B cell (primary cell): ENCODE data around the gene ZNF331. TPM values are rescaled to one million over a fixed set of nuclear protein-coding genes. Genes with fewer than 3 reads are reported as not detected.

Experiments used
- ATAC-seq: fragments of 200-7000 bp; cut with Tn5 transposase; one replicate; pipeline ENCODE4 v1.10.0; 2021; ENCODE audit warnings: low read depth, mild to moderate bottlenecking, moderate number of reproducible peaks, moderate library complexity
- CTCF ChIA-PET: fragments of 350-600 bp; sonication (Branson Sonifier 250); formaldehyde crosslinking; loops from one replicate; lab custom pipeline; 2021; ENCODE audit warnings: antibody characterized with exemption, inconsistent platforms; lab: Charles Lee
- POLR2A ChIA-PET: fragments of 350-600 bp; sonication (Branson Sonifier 250); formaldehyde crosslinking; loops from one replicate; lab custom pipeline; 2021; ENCODE audit warnings: antibody characterized with exemption; lab: Charles Lee
- DNase-seq: peaks from one replicate; pipeline ENCODE4 v3.0.0; 2013
- H2AFZ ChIP-seq: 2 replicates; pipeline ENCODE4 v1.6.1; 2012; ENCODE audit warnings: mild to moderate bottlenecking, low read depth, low read length; ENCODE audit not compliant: insufficient read depth, poor library complexity, severe bottlenecking
- H3K27ac ChIP-seq, 2 donors: 1 replicate in 1 of 2; 2 replicates in 1 of 2; pipeline ENCODE4 v1.5.1; 2012 to 2013; ENCODE audit warnings: low read length in 2 of 2, mild to moderate bottlenecking in 2 of 2, moderate library complexity in 1 of 2
- H3K27me3 ChIP-seq, 4 experiments: fragments of 200-600 bp in 1 of 4; sonication (generic) in 1 of 4; replicated peaks in 1 of 4; 1 replicate in 2 of 4; 2 replicates in 2 of 4; pipeline versions ENCODE4 v1.6.1 to v1.7.0; 2013 to 2016; ENCODE audit warnings: low read length in 3 of 4, mild to moderate bottlenecking in 2 of 4, mixed read lengths in 1 of 4, moderate library complexity in 1 of 4; ENCODE audit not compliant: insufficient read depth in 4 of 4, control insufficient read depth in 3 of 4; ENCODE audit errors: control extremely low read depth in 1 of 4
- H3K36me3 ChIP-seq, 2 experiments: replicated peaks in 1 of 2; 1 replicate in 1 of 2; 2 replicates in 1 of 2; pipeline versions ENCODE4 v1.6.1 to v1.7.1; 2013; ENCODE audit warnings: low read length in 1 of 2; ENCODE audit not compliant: insufficient read depth in 2 of 2, control insufficient read depth in 1 of 2; ENCODE audit errors: control extremely low read depth in 1 of 2, extremely low read depth in 1 of 2
- H3K4me1 ChIP-seq, 2 donors: fragments of 200-600 bp in 1 of 2; sonication (generic) in 1 of 2; 1 replicate in 1 of 2; 2 replicates in 1 of 2; pipeline versions ENCODE4 v1.5.1 to v1.6.1; 2013 to 2017; ENCODE audit warnings: low read length in 2 of 2; ENCODE audit not compliant: control insufficient read depth in 2 of 2, insufficient read depth in 2 of 2
- H3K4me2 ChIP-seq: replicated peaks from 2 replicates; pipeline ENCODE3; 2012; ENCODE audit warnings: mild to moderate bottlenecking, low read depth, low read length; ENCODE audit not compliant: poor library complexity, severe bottlenecking
- H3K4me3 ChIP-seq, 5 experiments: fragments of 200-600 bp in 1 of 5; sonication (generic) in 1 of 5; 1 replicate in 3 of 5; 2 replicates in 2 of 5; pipeline versions ENCODE4 v1.5.1 to v1.7.0; 2011 to 2016; ENCODE audit warnings: low read length in 4 of 5, mild to moderate bottlenecking in 4 of 5, low read depth in 2 of 5, control low read depth in 1 of 5, moderate library complexity in 1 of 5; ENCODE audit not compliant: insufficient read depth in 1 of 5; ENCODE audit errors: control extremely low read depth in 1 of 5, extremely low read depth in 1 of 5
- H3K79me2 ChIP-seq: fragments of 200-600 bp; sonication (generic); one replicate; pipeline ENCODE4 v1.6.0; 2016; ENCODE audit warnings: low read length; ENCODE audit not compliant: control insufficient read depth, insufficient read depth
- H3K9ac ChIP-seq: fragments of 200-600 bp; sonication (generic); 2 replicates; pipeline ENCODE4 v1.6.1; 2017; ENCODE audit warnings: mild to moderate bottlenecking, low read length, moderate library complexity
- H3K9me3 ChIP-seq, 3 donors: one replicate each; pipeline versions ENCODE4 v1.6.1 to v1.7.1; 2013; ENCODE audit warnings: low read length in 2 of 3; ENCODE audit not compliant: control insufficient read depth in 2 of 3, insufficient read depth in 1 of 3; ENCODE audit errors: control extremely low read depth in 1 of 3
- H4K20me1 ChIP-seq: 2 replicates; pipeline ENCODE4 v1.6.0; 2012; ENCODE audit warnings: mild to moderate bottlenecking, low read length; ENCODE audit not compliant: insufficient read depth, control insufficient read depth, poor library complexity, severe bottlenecking
- H3K27ac Mint-ChIP-seq: one replicate; pipeline ENCODE4 v1.8.0; 2021; ENCODE audit warnings: mixed read lengths
- H3K27me3 Mint-ChIP-seq: one replicate; pipeline ENCODE4 v1.8.0; 2021; ENCODE audit warnings: mixed read lengths
- H3K4me1 Mint-ChIP-seq: one replicate; pipeline ENCODE4 v1.8.0; 2021; ENCODE audit warnings: mixed read lengths
- H3K4me3 Mint-ChIP-seq: one replicate; pipeline ENCODE4 v1.8.0; 2021; ENCODE audit warnings: mixed read lengths
- H3K9me3 Mint-ChIP-seq: one replicate; pipeline ENCODE4 v1.8.0; 2022; ENCODE audit warnings: mixed read lengths; ENCODE audit not compliant: insufficient read depth
- EZH2 ChIP-seq: IDR thresholded peaks from 2 replicates; pipeline ENCODE4 v1.6.1; 2012; ENCODE audit warnings: borderline replicate concordance, low read depth, mild to moderate bottlenecking, moderate library complexity, low read length; ENCODE audit not compliant: insufficient read depth, poor library complexity, severe bottlenecking
- WGBS: methylation state at CpG from one replicate; pipeline ENCODE4 v1.1.5; 2013; ENCODE audit warnings: missing lambda C conversion rate; ENCODE audit not compliant: insufficient coverage; 5-methylcytosine and 5-hydroxymethylcytosine counted together
- intact Hi-C: fragments of 100-400 bp; cut with micrococcal nuclease; formaldehyde crosslinking; loops from one replicate; pipeline ENCODE4 v1.10.0; 2022
- polyA plus RNA-seq: library from polyadenylated mRNA; depleted of rRNA; stranded (reverse); fragments of >200 nt; gene quantifications from 2 replicates; pipeline ENCODE4 v1.2.3, GENCODE V29; 2012
- total RNA-seq, 2 donors: library from RNA; stranded (reverse); fragments of 120-200 nt in 1 of 2; gene quantifications; 1 replicate in 1 of 2; 2 replicates in 1 of 2; pipeline versions ENCODE4 v1.2.3 to v1.2.4, GENCODE V29; 2013 to 2022
- TF ChIP-seq, protein P1 (sequence below): fragments of 200-600 bp; IDR thresholded peaks from one replicate; pipeline ENCODE4 v1.8.0; 2022; ENCODE audit warnings: antibody characterized with exemption, mild to moderate bottlenecking

ZNF331 gene
- total and polyA plus RNA-seq, 2 donors (not counting 1 experiment from before 2014, with no cell fraction given) = 21.6 to 60.1 TPM

DNA sequence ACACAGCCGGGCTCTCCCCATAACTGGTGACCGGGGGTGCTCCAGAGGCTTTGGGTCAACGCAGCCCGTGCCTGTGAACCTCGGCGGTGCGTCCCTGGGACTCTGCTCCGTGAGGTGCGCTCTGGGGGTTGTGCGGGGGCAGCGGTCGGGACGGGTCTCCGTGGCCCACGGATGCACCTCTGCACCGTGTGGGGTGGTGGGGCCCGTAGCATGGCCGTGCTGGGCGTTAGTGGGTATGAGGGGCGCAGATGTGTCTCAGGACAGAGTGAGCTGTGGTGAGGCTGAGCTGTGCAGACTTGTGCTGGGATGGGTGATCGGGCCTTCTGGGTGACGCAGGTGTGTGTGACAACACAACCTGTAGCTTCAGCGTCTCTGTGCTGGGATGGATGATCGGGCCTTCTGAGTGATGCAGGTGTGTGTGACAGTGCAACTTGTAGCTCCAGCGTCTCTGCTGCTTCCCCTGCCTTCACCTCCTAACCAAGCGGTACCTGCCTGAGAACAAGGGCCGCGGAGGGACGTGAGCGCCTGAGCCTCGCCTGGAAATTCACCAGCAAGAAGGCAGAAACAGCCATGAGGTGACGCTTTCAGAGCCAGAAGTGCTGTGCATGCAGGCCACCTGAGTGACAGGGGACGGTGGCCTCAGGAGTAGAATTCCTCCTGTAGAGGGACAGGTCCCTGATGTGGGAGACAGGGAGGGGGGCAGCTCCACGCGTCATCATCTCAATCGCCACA, 599 bp downstream of the ZNF331 start:
- peak overlapping the region in 4 of 5 experiments; percentile 60 to 73 (median 68) for H3K4me3 ChIP-seq
- ChIA-PET CTCF (no interaction called here), POLR2A (interaction anchor here (0.5 kb wide), 1 partner anchor 200 kb away, joined by 6 read pairs; no protein-coding TSS in a partner anchor)
- H3K27me3 ChIP-seq = no peaks in the 10 kb centered on the region
- Mint-ChIP-seq H3K9me3 (no peaks in the 10 kb centered on the region), H3K4me3 (peak overlapping the region; percentile 98), H3K4me1 (peaks cover 26% of the 10 kb centered on the region), H3K27me3 (no peaks in the 10 kb centered on the region), H3K27ac (peak overlapping the region; percentile 99)
- H3K4me1 ChIP-seq = peaks cover 0 to 15% of the 10 kb centered on the region in 2 donors
- H3K4me2 ChIP-seq = peak overlapping the region; percentile 77
- DNase-seq = no peak
- peaks cover 14% of the 10 kb centered on the region for H3K79me2 ChIP-seq
- peaks cover 5 to 12% of the 10 kb centered on the region in 2 experiments for H3K36me3 ChIP-seq
- peaks cover 0 to 8% (median 0%) of the 10 kb centered on the region in 3 donors for H3K9me3 ChIP-seq
- H3K9ac ChIP-seq = peak overlapping the region; percentile 99
- TF ChIP-seq EZH2 = no peak
- TF ChIP-seq, protein P1, sequence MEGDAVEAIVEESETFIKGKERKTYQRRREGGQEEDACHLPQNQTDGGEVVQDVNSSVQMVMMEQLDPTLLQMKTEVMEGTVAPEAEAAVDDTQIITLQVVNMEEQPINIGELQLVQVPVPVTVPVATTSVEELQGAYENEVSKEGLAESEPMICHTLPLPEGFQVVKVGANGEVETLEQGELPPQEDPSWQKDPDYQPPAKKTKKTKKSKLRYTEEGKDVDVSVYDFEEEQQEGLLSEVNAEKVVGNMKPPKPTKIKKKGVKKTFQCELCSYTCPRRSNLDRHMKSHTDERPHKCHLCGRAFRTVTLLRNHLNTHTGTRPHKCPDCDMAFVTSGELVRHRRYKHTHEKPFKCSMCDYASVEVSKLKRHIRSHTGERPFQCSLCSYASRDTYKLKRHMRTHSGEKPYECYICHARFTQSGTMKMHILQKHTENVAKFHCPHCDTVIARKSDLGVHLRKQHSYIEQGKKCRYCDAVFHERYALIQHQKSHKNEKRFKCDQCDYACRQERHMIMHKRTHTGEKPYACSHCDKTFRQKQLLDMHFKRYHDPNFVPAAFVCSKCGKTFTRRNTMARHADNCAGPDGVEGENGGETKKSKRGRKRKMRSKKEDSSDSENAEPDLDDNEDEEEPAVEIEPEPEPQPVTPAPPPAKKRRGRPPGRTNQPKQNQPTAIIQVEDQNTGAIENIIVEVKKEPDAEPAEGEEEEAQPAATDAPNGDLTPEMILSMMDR = no peak
- ATAC-seq = no peak
- 51% methylated on average over 27 of the region's 36 CpGs for WGBS
- no peaks in the 10 kb centered on the region for H4K20me1 ChIP-seq
- no peak overlapping the region for H2AFZ ChIP-seq
- peak overlapping the region; percentile 92 to 97 for H3K27ac ChIP-seq
- intact Hi-C loops = loop anchor here (1.0 to 5.0 kb wide), 3 partner anchors 16 to 1946 kb away; partner anchors contain the start of gene ZNF813

DNA sequence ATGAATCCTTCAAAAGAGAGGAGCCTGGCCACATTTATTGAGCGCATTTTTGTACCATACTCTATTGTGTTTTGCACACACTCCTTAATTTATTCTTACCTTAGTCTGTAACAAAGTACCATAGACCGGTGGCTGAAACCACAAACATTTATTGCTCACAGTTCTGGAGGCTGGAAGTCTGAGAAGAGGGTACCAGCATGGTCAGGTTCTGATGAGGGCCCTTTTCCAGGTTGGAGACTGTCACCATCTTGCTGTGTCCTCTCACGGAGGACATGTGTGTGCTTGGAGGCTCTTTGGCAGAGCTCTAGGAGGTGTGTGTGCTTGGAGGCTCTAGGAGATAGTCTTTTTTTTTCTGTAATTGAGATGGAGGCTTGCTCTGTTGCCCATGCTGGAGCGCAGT, 2.1 kb downstream of the ZNF331 start:
- Histone ChIP-seq H3K9ac (no peak overlapping the region), H3K36me3 (peaks cover 5 to 12% of the 10 kb centered on the region in 2 experiments), H3K4me3 (no peak overlapping the region), H4K20me1 (no peaks in the 10 kb centered on the region), H3K27ac (no peak overlapping the region), H3K4me2 (no peak overlapping the region), H3K27me3 (no peaks in the 10 kb centered on the region), H3K9me3 (peaks cover 0 to 8% (median 0%) of the 10 kb centered on the region in 3 donors), H3K4me1 (peaks cover 0 to 15% of the 10 kb centered on the region in 2 donors), H3K79me2 (peaks cover 19% of the 10 kb centered on the region), H2AFZ (no peak overlapping the region)
- Mint-ChIP-seq H3K27ac (no peak overlapping the region), H3K27me3 (no peaks in the 10 kb centered on the region), H3K4me1 (peaks cover 28% of the 10 kb centered on the region), H3K4me3 (no peak overlapping the region), H3K9me3 (no peaks in the 10 kb centered on the region)
- ChIA-PET CTCF (no interaction called here), POLR2A (no interaction called here)
- WGBS = 100% methylated on average over 1 of the region's 4 CpGs
- TF ChIP-seq, protein P1 = no peak
- no peak for TF ChIP-seq EZH2
- DNase-seq = no peak
- ATAC-seq = no peak
- intact Hi-C loops = no loop called here
